NCI-H2081 treated with DMSO at 0.1 percent for 48 hours (cell line): Measurements from ENCODE around the gene EXOC8.
A peak's percentile ranks its signal among the peaks of the same experiment; 100 is the strongest.

Source experiments
- DNase-seq: peaks from one replicate; lab custom pipeline; 2025; lab: John Stamatoyannopoulos, UW

Gene EXOC8

GRCh38 chr1:231337472-231338269 is at the start of gene EXOC8:
Gene EXOC8, minus strand, starts transcription at chr1:231337852. Its CDS starts 107 bp downstream, at chr1:231337745.
- peak; percentile 98 for DNase-seq

GRCh38 chr1:231386466-231386865 is 48.8 kb upstream of the EXOC8 start:
- no peak for DNase-seq

- DNase-seq: no peak
These were observed 47.7 kb upstream of the EXOC8 start for GRCh38 chr1:231385416-231385748.

GRCh38 chr1:231384696-231385415 is 47.2 kb upstream of the EXOC8 start:
- no peak for DNase-seq

- no peak for DNase-seq
These were observed 45.7 kb upstream of the EXOC8 start for GRCh38 chr1:231383159-231383860.

GRCh38 chr1:231382426-231382825 is 44.8 kb upstream of the EXOC8 start:
- DNase-seq: no peak

- no peak for DNase-seq
These were observed 44.1 kb upstream of the EXOC8 start for GRCh38 chr1:231381729-231382128.

GRCh38 chr1:231376875-231377549 is 39.4 kb upstream of the EXOC8 start:
- no peak for DNase-seq

GRCh38 chr1:231376101-231376500 is 38.4 kb upstream of the EXOC8 start:
- no peak for DNase-seq

GRCh38 chr1:231374394-231374793 is 36.7 kb upstream of the EXOC8 start:
- no peak for DNase-seq

- no peak for DNase-seq
These were observed 34.8 kb upstream of the EXOC8 start for GRCh38 chr1:231372501-231372900.

- no peak for DNase-seq
These were observed 31.6 kb upstream of the EXOC8 start for GRCh38 chr1:231369282-231369681.

- DNase-seq: no peak
These were observed 26.5 kb upstream of the EXOC8 start for GRCh38 chr1:231364192-231364591.

GRCh38 chr1:231363624-231364023 is 26.0 kb upstream of the EXOC8 start:
- no peak for DNase-seq

GRCh38 chr1:231362325-231362724 is 24.7 kb upstream of the EXOC8 start:
- no peak for DNase-seq

- no peak for DNase-seq
These were observed 21.5 kb upstream of the EXOC8 start for GRCh38 chr1:231359113-231359512.

GRCh38 chr1:231357831-231358354 is 20.2 kb upstream of the EXOC8 start:
- DNase-seq: peak; percentile 36

- DNase-seq: no peak
These were observed 19.6 kb upstream of the EXOC8 start for GRCh38 chr1:231357187-231357772.

- no peak for DNase-seq
These were observed 17.5 kb upstream of the EXOC8 start for GRCh38 chr1:231355171-231355570.

- DNase-seq: no peak
These were observed 16.8 kb upstream of the EXOC8 start for GRCh38 chr1:231354330-231355020.

GRCh38 chr1:231353086-231353485 is 15.4 kb upstream of the EXOC8 start:
- no peak for DNase-seq
